Raji (cell line): ENCODE measurements around the gene ATP5F1E.

Experiments used
- POLR2A ChIP-seq: IDR thresholded peaks from 2 replicates; pipeline ENCODE4 v1.6.1; 2011; ENCODE audit warnings: low read depth, low read length, control low read depth; ENCODE audit not compliant: insufficient read depth

ATP5F1E gene

GRCh38 chr20:58982406-58983114 is 49.6 kb downstream of the ATP5F1E start:
- no peak for TF ChIP-seq POLR2A

- TF ChIP-seq POLR2A, result no peak; the same call in 1 of the 2 replicates
These were observed 50.3 kb downstream of the ATP5F1E start for GRCh38 chr20:58981628-58982364.

- TF ChIP-seq POLR2A, result peak; percentile 79
These were observed 51.2 kb downstream of the ATP5F1E start, which contains the start of gene NELFCD for GRCh38 chr20:58980711-58981627. NELFCD (plus strand) TSS chr20:58981256; CDS start chr20:58981310, 54 bp downstream.

- TF ChIP-seq POLR2A, result no peak
These were observed 53.6 kb downstream of the ATP5F1E start for GRCh38 chr20:58978351-58979190.

- no peak for TF ChIP-seq POLR2A
These were observed 55.9 kb downstream of the ATP5F1E start for GRCh38 chr20:58976061-58976730.
